Thyroid gland (tissue), 4 donors: Measurements from ENCODE around the gene AMIGO1. TPM values are rescaled to one million over a fixed set of nuclear protein-coding genes. Genes with fewer than 3 reads are reported as not detected.

Experiments used
- DNase-seq, 2 donors: peaks; one replicate each; pipeline ENCODE4 v3.0.0-alpha.2; 2019
- H3K27ac ChIP-seq, 3 donors: fragments of 200-600 bp; sonication (generic); 1 replicate in 2 of 3; 2 replicates in 1 of 3; pipeline ENCODE4 v1.5.1; 2016 to 2019; ENCODE audit warnings: mild to moderate bottlenecking in 1 of 3, moderate library complexity in 1 of 3
- H3K27me3 ChIP-seq: fragments of 200-600 bp; sonication (generic); one replicate; pipeline ENCODE4 v1.5.1; 2019
- H3K36me3 ChIP-seq, 2 donors: fragments of 200-600 bp; sonication (generic); one replicate each; pipeline ENCODE4 v1.5.1; 2016 to 2019
- H3K4me1 ChIP-seq, 2 donors: fragments of 200-600 bp; sonication (generic); one replicate each; pipeline ENCODE4 v1.5.1; 2017 to 2019
- H3K4me3 ChIP-seq, 3 donors: fragments of 200-600 bp; sonication (generic); replicated peaks in 1 of 3; 1 replicate in 2 of 3; 2 replicates in 1 of 3; pipeline ENCODE4 v1.5.1; 2016; ENCODE audit warnings: mild to moderate bottlenecking in 1 of 3
- H3K9me3 ChIP-seq: fragments of 200-600 bp; sonication (generic); one replicate; pipeline ENCODE4 v1.5.1; 2017
- CTCF ChIP-seq, 6 experiments: fragments of 200-600 bp in 3 of 6; fragments of 450-650 bp in 3 of 6; sonication (generic) in 3 of 6; IDR thresholded peaks; one replicate each; pipeline ENCODE4 v1.5.1; 2016 to 2019; ENCODE audit warnings: antibody characterized with exemption in 6 of 6, mild to moderate bottlenecking in 2 of 6, inconsistent platforms in 1 of 6, moderate library complexity in 1 of 6
- POLR2A ChIP-seq, 2 donors: fragments of 450-650 bp; IDR thresholded peaks; one replicate each; pipeline ENCODE4 v1.6.1; 2017; ENCODE audit warnings: antibody characterized with exemption in 2 of 2, mild to moderate bottlenecking in 2 of 2, moderate library complexity in 1 of 2
- WGBS, 2 donors: methylation state at CpG; one replicate each; pipeline ENCODE4 v1.1.5; 2017; 5-methylcytosine and 5-hydroxymethylcytosine counted together
- intact Hi-C: fragments of 100-400 bp; cut with DNase I; formaldehyde crosslinking; loops from one replicate; pipeline ENCODE4 v1.15.1; 2023
- total RNA-seq, 4 donors: library from RNA; depleted of rRNA; stranded (reverse); fragments of >200 nt; gene quantifications; one replicate each; pipeline ENCODE4 v1.2.3, GENCODE V29; 2016

The AMIGO1 gene
- total RNA-seq, 4 donors from 2014 or later: 13.5 to 14.0 (median 13.8) TPM

DNA sequence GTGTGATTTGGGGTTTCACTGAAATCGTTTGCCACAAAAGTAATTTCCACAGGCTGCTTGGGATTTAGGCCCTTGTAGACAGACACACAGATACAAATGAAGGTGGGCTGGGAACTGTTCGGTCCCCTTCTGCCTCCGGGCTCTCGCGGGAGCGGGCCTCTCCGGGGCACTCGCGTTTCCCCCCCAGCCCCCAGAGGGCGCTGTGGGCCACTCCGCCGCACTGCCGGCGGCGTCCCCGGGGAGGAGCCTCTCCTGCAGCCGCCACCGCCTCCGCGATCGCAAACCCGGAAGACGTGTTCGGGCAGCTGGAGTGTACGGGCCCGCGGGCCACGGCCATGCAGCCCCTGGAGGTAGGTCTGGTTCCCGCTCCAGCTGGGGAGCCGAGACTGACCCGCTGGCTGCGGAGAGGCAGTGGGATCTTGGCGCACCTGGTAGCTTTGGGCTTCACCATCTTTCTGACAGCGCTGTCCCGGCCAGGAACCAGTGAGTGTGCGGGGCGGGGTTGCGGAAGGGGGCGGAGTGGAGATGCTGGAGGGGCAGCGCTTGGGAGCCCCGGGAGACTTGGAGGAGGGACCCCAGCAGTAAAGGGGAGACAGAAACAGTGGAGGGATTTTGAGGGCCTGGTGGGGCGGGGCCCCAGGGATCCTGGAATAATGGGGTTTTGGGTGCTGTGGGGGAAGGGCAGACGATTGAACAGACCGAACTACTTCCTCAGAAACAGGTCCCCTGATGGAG, 15.6 kb downstream of the AMIGO1 start, which contains the start of gene CYB561D1:
TSS of gene CYB561D1 (plus strand) at position 290 of the 735 bp plus-strand sequence. CDS start at position 336, 46 bp downstream.
- Histone ChIP-seq H3K4me1 (peaks cover 10 to 15% of the 10 kb centered on the region in 2 donors), H3K4me3 (peak within 1 kb of the TSS; percentile 43 to 79 (median 69)), H3K36me3 (peaks cover 20 to 23% of the 10 kb centered on the region in 2 donors), H3K9me3 (no peaks in the 10 kb centered on the region), H3K27ac (peak within 1 kb of the TSS in 2 of 3 donors; percentile 43 to 55), H3K27me3 (no peaks in the 10 kb centered on the region)
- WGBS, 2 donors: 0 to 1% methylated on average over 22 to 28 of the region's 44 CpGs
- TF ChIP-seq CTCF (IDR thresholded peaks at IDR 0.05): peak; percentile 67 to 95 (median 93)
- TF ChIP-seq POLR2A (IDR thresholded peaks at IDR 0.05): peak in 1 of 2 donors; percentile 68
- intact Hi-C loops: loop anchor here (2.0 kb wide), 1 partner anchor 37 kb away; no protein-coding TSS in a partner anchor
- peak; percentile 86 to 88 for DNase-seq

GRCh38 chr1:109493227-109493626, 16.3 kb downstream of the AMIGO1 start:
- H3K27me3 ChIP-seq: no peaks in the 10 kb centered on the region
- no peak for DNase-seq
- intact Hi-C loops: loop anchor here (2.0 kb wide), 1 partner anchor 38 kb away; no protein-coding TSS in a partner anchor
- peaks cover 20 to 27% of the 10 kb centered on the region in 2 donors for H3K36me3 ChIP-seq
- no peaks in the 10 kb centered on the region for H3K9me3 ChIP-seq
- WGBS, 2 donors: 80 to 86% methylated on average over 4 of the region's 4 CpGs
- no peak for TF ChIP-seq CTCF (IDR thresholded peaks at IDR 0.05)
- TF ChIP-seq POLR2A (IDR thresholded peaks at IDR 0.05): no peak
- peak overlapping the region in 2 of 3 donors; percentile 3 to 43 for H3K27ac ChIP-seq
- H3K4me1 ChIP-seq: peaks cover 10 to 15% of the 10 kb centered on the region in 2 donors
- no peak overlapping the region for H3K4me3 ChIP-seq

- H3K4me1 ChIP-seq: peaks cover 10 to 15% of the 10 kb centered on the region in 2 donors
- H3K27me3 ChIP-seq: no peaks in the 10 kb centered on the region
- 65 to 74% methylated on average over 4 of the region's 4 CpGs for WGBS, 2 donors
- H3K27ac ChIP-seq: no peak overlapping the region
- TF ChIP-seq POLR2A (IDR thresholded peaks at IDR 0.05) (no peak), CTCF (IDR thresholded peaks at IDR 0.05) (no peak)
- no peaks in the 10 kb centered on the region for H3K9me3 ChIP-seq
- DNase-seq: no peak
- intact Hi-C loops: loop anchor here (2.0 kb wide), 1 partner anchor 38 kb away; no protein-coding TSS in a partner anchor
- H3K36me3 ChIP-seq: peaks cover 18 to 27% of the 10 kb centered on the region in 2 donors
- H3K4me3 ChIP-seq: no peak overlapping the region
Measured at GRCh38 chr1:109492779-109493178, 16.7 kb downstream of the AMIGO1 start.

- Histone ChIP-seq H3K9me3 (no peaks in the 10 kb centered on the region), H3K36me3 (peaks cover 4 to 17% of the 10 kb centered on the region in 2 donors), H3K27ac (no peak overlapping the region), H3K27me3 (no peaks in the 10 kb centered on the region), H3K4me3 (no peak overlapping the region), H3K4me1 (peaks cover 10 to 15% of the 10 kb centered on the region in 2 donors)
- DNase-seq: no peak
- WGBS, 2 donors: 94 to 96% methylated on average over 8 of the region's 8 CpGs
- TF ChIP-seq POLR2A (IDR thresholded peaks at IDR 0.05): no peak
- TF ChIP-seq CTCF (IDR thresholded peaks at IDR 0.05): no peak
- intact Hi-C loops: no loop called here
Measured at GRCh38 chr1:109491372-109491771, 18.2 kb downstream of the AMIGO1 start.

DNA sequence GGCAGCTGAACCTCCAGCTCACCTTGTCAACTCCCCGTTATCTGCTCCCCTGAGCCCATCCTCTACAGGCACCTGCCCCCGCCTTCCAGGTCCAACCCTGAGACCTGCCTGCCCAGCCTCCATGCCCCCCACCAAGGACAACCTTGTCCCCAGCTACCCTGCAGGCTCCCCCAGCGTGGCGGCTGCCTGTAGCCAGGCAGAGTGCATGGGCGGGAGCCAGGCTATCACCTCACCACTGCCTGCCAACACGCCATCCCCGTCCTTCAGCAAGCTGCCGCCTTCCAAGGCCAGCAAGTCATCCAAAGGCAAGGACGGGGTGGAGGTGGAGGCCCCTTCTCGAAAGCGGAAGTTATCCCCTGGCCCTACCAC, 18.6 kb downstream of the AMIGO1 start:
- Histone ChIP-seq H3K36me3 (peaks cover 0 to 12% of the 10 kb centered on the region in 2 donors), H3K4me1 (peaks cover 10 to 15% of the 10 kb centered on the region in 2 donors), H3K9me3 (no peaks in the 10 kb centered on the region), H3K27me3 (no peaks in the 10 kb centered on the region), H3K27ac (no peak overlapping the region), H3K4me3 (no peak overlapping the region)
- TF ChIP-seq POLR2A (IDR thresholded peaks at IDR 0.05) (no peak), CTCF (IDR thresholded peaks at IDR 0.05) (peak in 1 of 6 experiments; percentile 9)
- DNase-seq: no peak
- intact Hi-C loops: no loop called here
- 82 to 95% methylated on average over 10 to 11 of the region's 11 CpGs for WGBS, 2 donors
